Measurements from ENCODE around the gene PLCB4. TPM values are rescaled to one million over a fixed set of nuclear protein-coding genes. Genes with fewer than 3 reads are reported as not detected.

PLCB4 gene
- polyA plus RNA-seq, 3 donors, result not detected

DNA sequence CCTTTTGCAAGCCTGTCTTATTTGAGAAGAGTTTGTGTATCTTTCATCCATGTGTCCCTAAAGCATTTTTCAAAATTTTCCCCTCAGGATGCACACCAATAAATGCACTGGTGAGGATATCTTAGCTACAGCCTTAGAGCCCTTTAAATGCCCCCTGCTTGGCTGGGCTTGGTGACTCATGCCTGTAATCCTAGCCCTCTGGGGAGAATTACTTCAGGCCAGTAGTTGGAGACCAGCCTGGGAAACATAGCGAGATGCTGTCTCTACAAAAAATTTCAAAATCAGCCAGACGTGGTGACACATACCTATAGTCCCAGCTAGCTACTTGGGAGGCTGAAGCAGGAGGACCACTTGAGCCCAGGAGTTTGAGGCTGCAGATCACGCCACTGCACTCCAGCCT is 33.8 kb upstream of the PLCB4 start:
- H3K4me1 ChIP-seq (ENCODE audit: control insufficient read depth in 1 of 2, insufficient read depth in 2 of 2, low read length in 2 of 2), result no peaks in the 10 kb centered on the region
- no peak overlapping the region for H3K4me3 ChIP-seq (replicated peaks in 1 of 3; ENCODE audit: low read depth in 2 of 3, low read length in 3 of 3)
- no peak overlapping the region for H3K4me2 ChIP-seq (replicated peaks; ENCODE audit: extremely low read depth, low read length, poor library complexity, severe bottlenecking)
- H3K4me1 Mint-ChIP-seq, result no peaks in the 10 kb centered on the region
- WGBS (ENCODE audit: insufficient coverage), result 29% methylated on average over 1 of the region's 3 CpGs
- DNase-seq, result no peak
- no peaks in the 10 kb centered on the region for H4K20me1 ChIP-seq (ENCODE audit: insufficient read depth, low read length)
- no peak overlapping the region for H3K27ac Mint-ChIP-seq
- no peaks in the 10 kb centered on the region for H3K27me3 Mint-ChIP-seq (ENCODE audit: low read depth in 3 of 3)
- no peaks in the 10 kb centered on the region for H3K36me3 Mint-ChIP-seq
- no peaks in the 10 kb centered on the region for H3K9me3 ChIP-seq (replicated peaks in 1 of 2; ENCODE audit: control insufficient read depth in 1 of 2, insufficient read depth in 1 of 2, low read length in 2 of 2)
- no peak for TF ChIP-seq CTCF (IDR thresholded peaks at IDR 0.05)
- no peaks in the 10 kb centered on the region for H3K79me2 ChIP-seq (ENCODE audit: insufficient read depth, low read length)
- H3K27ac ChIP-seq (ENCODE audit: low read depth in 1 of 2, low read length in 2 of 2), result no peak overlapping the region
- intact Hi-C loops (cut with micrococcal nuclease), result no loop called here
- H3K27me3 ChIP-seq (ENCODE audit: control insufficient read depth in 2 of 2, insufficient read depth in 2 of 2, low read length in 2 of 2), result no peaks in the 10 kb centered on the region
- no peaks in the 10 kb centered on the region for H3K36me3 ChIP-seq (replicated peaks in 1 of 2; ENCODE audit: control insufficient read depth in 1 of 2, insufficient read depth in 2 of 2, low read length in 2 of 2)
- H3K4me3 Mint-ChIP-seq, result no peak overlapping the region
- peaks cover 0 to 4% (median 2%) of the 10 kb centered on the region in 7 donors for H3K9me3 Mint-ChIP-seq
- H3K9ac ChIP-seq (ENCODE audit: insufficient read depth, low read length, poor library complexity, severe bottlenecking), result no peak overlapping the region
- H2AFZ ChIP-seq (ENCODE audit: insufficient read depth, low read depth, low read length, poor library complexity, severe bottlenecking), result no peak overlapping the region

DNA sequence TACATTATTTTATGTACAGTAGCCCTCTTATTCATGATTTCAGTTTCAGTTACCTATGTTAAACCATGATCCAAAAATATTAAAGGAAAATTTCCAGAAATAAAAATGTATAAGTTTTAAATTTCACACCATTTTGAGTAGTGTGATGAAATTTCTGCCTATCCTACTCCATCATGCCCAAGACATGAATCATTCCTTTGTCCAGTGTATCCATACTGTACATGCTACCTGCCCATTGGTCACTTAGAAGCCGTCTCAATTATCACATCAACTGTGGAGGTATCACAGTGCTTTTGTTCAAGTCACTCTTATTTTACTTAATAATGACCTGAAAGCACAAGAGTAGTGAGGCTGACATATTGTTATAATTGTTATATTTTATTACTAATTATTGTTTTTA is 32.3 kb upstream of the PLCB4 start:
- H3K9ac ChIP-seq (ENCODE audit: insufficient read depth, low read length, poor library complexity, severe bottlenecking), result no peak overlapping the region
- no peaks in the 10 kb centered on the region for H3K9me3 ChIP-seq (replicated peaks in 1 of 2; ENCODE audit: control insufficient read depth in 1 of 2, insufficient read depth in 1 of 2, low read length in 2 of 2)
- no peaks in the 10 kb centered on the region for H3K4me1 Mint-ChIP-seq
- no peak overlapping the region for H3K4me3 ChIP-seq (replicated peaks in 1 of 3; ENCODE audit: low read depth in 2 of 3, low read length in 3 of 3)
- DNase-seq, result no peak
- H3K27ac Mint-ChIP-seq, result no peak overlapping the region
- H3K27me3 Mint-ChIP-seq (ENCODE audit: low read depth in 3 of 3), result no peaks in the 10 kb centered on the region
- H3K79me2 ChIP-seq (ENCODE audit: insufficient read depth, low read length), result no peaks in the 10 kb centered on the region
- no peaks in the 10 kb centered on the region for H4K20me1 ChIP-seq (ENCODE audit: insufficient read depth, low read length)
- H3K4me1 ChIP-seq (ENCODE audit: control insufficient read depth in 1 of 2, insufficient read depth in 2 of 2, low read length in 2 of 2), result no peaks in the 10 kb centered on the region
- no peaks in the 10 kb centered on the region for H3K36me3 Mint-ChIP-seq
- no peaks in the 10 kb centered on the region for H3K27me3 ChIP-seq (ENCODE audit: control insufficient read depth in 2 of 2, insufficient read depth in 2 of 2, low read length in 2 of 2)
- H3K4me3 Mint-ChIP-seq, result no peak overlapping the region
- peaks cover 0 to 4% (median 2%) of the 10 kb centered on the region in 7 donors for H3K9me3 Mint-ChIP-seq
- TF ChIP-seq CTCF (IDR thresholded peaks at IDR 0.05), result no peak
- H2AFZ ChIP-seq (ENCODE audit: insufficient read depth, low read depth, low read length, poor library complexity, severe bottlenecking), result no peak overlapping the region
- H3K4me2 ChIP-seq (replicated peaks; ENCODE audit: extremely low read depth, low read length, poor library complexity, severe bottlenecking), result no peak overlapping the region
- intact Hi-C loops (cut with micrococcal nuclease), result no loop called here
- no peak overlapping the region for H3K27ac ChIP-seq (ENCODE audit: low read depth in 1 of 2, low read length in 2 of 2)
- no CpG with 5 or more reads among the region's 1 CpG for WGBS (ENCODE audit: insufficient coverage)
- H3K36me3 ChIP-seq (replicated peaks in 1 of 2; ENCODE audit: control insufficient read depth in 1 of 2, insufficient read depth in 2 of 2, low read length in 2 of 2), result no peaks in the 10 kb centered on the region

All from CD14-positive monocyte (primary cell).